Fibroblast of peridontal ligament (primary cell): Measurements from ENCODE around the gene NUP37.
"Not testable (repeated sequence)": the region's sequence is repeated elsewhere in the genome, so short reads cannot be mapped to it uniquely, and the experiment has no call there.

Experiments used
- DNase-seq: peaks from one replicate; pipeline ENCODE4 v3.0.0-alpha.2; 2010; ENCODE audit errors: extremely low read depth

The NUP37 gene

DNA sequence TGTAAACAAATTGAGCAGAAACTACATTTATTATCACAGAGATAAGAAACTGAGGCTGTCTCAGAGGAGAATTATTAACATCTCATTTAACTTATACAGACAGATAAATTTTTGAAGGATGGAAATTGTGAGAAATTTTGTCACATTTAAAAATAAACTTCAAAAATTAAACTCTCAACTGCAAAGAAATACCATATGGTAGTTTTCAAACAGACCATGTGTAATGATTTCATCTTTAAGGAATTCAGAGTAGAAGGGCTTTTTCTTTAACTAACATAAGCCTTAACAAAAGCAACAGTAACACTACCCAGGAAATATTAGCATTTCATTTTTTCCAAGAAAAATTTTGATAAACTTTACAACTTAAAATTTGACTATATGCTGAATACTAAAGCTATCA lies 26.6 kb downstream of the NUP37 start:
- DNase-seq = peak; percentile 69

DNA sequence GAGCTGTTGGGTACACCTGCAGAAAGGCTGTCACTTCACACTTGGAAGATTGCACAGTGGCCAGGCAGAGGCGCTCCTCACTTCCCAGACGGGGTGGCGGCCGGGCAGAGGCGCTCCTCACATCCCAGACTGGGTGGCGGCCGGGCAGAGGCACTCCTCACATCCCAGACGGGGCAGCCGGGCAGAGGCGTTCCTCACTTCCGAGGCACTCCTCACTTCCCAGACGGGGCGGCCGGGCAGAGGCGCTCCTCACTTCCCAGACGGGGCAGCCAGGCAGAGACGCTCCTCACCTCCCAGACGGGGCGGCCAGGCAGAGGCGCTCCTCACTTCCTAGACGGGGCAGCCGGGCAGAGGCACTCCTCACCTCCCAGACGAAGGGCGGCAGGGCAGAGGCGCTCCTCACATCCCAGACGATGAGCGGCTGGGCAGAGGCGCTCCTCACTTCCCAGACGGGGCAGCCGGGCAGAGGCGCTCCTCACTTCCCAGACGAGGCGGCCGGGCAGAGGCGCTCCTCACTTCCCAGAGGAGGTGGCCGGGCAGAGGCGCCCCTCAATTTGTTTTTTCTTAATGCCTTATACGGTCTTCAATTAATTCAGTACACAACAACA lies 30.6 kb downstream of the NUP37 start:
- not testable (repeated sequence) for DNase-seq

DNA sequence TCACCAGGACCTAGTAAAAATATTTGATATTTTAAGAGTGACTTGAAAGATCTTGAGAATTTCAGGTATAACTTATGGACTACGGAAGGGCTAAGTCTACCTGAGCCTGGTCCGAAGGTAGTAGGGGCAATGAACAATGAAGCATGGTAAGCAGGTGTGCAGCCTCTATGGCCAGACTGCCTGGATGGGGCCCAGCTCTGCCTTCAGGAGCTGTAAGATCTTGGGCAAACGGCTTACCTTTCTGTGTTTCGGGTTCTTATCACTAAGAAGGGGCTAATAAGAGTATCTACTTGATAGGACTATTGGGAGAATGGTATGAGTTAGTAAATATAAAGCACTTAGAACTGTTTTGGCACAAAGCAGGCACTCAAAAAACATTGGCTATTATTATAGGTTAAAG lies 39.1 kb downstream of the NUP37 start:
- DNase-seq = no peak

DNA sequence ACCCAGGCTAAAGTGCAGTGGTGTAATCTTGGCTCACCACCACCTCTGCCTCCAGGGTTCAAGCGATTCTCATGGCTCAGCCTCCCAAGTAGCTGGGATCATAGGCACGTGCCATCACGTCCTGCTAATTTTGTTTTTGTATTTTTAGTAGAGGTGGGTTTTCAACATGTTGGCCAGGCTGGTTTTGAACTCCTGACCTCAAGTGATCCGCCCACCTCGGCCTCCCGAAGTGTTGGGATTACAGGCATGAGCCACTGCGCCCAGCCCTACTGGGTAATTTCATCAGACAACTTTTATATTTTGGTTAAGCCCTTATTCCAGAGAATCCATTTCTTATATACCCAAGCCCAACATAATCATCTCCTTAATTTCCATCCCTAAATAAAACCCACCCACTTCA lies 47.8 kb downstream of the NUP37 start:
- not testable (repeated sequence) for DNase-seq

DNA sequence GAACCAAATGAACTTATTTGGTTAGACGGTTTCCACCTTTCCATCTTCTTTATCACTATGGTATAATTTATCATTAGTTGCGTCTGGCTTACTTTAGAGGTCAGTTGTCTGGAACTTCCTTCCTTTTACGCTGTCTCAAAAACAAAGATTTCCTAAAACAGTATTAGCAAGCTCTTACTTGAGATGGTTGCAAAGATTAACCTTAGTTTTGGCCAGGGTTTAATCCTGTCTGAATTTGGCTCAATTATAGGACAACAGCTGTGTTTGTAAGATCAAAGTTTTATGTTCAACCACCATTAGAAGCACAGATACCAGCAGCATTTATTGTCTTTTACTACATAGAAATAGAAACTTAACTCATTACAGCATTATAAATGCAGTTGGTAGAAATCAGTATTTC lies 50.2 kb downstream of the NUP37 start:
- no peak for DNase-seq

DNA sequence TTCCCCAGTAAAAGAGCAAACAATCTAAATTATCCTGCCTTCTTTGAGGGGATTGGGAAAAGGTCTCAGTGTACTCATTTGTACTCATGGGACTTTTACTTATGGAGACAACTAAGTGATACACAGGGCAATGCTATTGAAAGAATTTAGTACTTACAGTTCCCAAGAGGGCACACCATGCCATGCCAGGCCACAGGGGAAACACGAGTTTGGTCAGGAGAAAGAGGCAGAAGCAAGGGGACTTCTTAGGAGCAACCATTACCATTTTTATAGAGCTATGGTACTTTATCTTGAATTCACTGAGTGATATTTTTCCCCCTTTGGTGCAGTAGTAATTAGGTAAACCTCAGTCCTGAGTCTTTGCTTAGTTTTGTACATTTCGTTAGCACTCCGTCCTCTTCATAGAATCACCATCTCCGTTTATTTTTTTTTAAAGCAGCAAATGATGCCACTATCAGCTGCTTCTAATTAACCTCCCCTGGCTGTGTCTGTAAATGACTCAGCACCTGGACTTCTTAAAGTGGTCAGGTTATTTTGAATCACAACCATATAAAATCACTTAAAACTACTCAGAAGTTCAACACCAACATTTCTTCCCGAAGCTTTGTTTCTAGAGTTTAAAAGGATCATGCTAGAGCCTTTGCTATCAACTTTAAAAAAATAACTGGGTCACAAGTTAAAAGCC lies 52.2 kb downstream of the NUP37 start:
- peak; percentile 64 for DNase-seq

DNA sequence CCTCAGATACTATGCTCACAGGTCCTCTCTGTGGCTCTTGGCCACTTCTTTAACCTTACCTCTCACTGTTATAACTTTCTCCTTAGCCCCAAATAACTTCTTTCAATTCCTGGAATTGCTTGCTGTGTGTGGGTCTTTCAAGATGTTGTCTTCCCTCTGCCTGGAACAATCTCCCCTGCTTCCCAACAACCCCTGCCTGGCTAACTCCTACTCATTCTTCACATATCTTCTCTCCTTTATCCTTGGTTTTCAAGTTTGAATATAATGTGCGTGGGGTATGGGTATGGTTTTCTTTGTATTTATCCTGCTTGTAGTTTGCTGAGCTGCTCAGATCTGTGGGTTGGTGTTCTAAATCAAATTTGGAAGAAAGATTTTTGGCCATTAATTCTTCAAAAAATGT lies 55.4 kb downstream of the NUP37 start:
- DNase-seq = no peak

DNA sequence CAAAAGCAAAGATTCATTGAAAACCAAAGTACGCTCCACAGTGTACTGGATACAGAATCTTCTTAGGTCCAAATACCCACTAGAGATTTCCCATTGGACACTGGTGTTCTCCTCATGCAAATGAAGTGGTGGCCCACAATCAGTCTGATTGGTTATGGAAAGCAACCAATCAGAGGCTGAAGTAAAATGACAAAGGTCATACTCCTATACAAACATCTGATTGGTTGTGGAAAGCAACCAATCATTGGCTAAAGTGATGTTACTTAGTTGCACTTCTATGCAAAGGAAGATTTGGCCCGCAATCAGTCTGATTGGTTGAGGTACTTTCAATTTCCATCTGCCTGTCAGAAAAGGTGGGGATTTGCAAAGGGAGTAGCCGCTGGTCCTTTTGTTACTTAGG lies 56.8 kb downstream of the NUP37 start:
- DNase-seq = no peak

DNA sequence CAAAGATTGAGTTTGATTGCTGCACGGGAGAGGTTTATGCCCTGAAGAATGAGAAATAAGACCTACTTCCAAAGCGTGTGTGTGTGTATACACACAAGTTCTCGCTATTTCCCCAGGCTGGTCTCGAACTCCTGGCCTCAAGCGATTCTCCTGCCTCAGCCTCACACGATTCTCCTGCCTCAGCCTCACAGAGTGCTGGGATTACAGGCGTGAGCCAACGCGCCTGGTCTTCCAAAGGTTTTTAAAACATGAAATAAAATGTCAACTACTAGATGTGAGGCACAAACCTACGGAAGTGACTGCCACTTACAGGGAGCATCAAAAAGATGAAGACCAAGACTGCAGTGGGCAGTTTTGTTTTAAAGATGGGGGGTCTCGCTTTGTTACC lies 57.5 kb downstream of the NUP37 start:
- no peak for DNase-seq

DNA sequence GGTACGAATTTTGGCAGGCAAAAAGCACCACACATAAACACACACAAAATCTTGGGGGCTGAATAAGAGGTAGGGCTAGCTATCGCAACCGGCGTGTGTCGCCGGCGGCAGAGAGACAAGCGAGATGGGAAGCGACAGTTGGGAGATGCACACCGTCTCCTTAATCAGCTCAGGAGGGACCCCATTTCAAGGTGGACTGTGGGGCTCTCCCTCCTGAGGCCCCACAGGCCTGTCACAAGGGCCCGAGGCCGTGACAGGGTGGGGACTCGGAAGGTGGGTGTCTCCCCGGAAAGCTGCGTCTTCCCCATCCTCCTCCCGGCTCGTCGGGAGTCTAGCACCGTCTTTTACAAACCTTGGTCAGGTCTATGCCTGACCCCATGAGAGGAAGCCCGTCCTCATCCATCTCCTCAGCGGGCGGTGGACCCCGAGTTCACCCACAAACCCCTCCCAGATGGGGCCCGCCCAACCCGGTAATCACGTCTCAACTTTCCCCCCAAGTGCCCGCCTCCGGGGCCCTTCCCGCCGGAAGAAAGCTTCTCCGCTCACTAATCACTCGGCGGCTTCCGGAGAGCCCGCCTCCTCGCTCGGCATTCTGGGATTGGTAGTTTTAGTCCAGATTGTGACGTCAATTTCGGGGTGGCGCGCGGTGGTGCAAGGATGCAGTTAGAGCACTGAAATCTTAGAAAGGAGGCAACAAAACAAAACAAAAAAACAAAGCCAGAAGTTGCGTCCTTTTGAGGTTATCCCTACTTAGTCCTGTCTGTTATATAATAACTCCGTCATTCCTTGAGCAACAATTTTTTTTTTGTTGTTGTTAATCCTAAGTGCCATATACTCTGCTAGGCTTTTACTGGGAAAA lies 58.1 kb downstream of the NUP37 start, which contains the start of gene WASHC3:
Gene WASHC3, minus strand, starts transcription at position 432 of the 859 bp plus-strand sequence. Its CDS starts 29 bp downstream, at position 403.
- DNase-seq = peak; percentile 93

DNA sequence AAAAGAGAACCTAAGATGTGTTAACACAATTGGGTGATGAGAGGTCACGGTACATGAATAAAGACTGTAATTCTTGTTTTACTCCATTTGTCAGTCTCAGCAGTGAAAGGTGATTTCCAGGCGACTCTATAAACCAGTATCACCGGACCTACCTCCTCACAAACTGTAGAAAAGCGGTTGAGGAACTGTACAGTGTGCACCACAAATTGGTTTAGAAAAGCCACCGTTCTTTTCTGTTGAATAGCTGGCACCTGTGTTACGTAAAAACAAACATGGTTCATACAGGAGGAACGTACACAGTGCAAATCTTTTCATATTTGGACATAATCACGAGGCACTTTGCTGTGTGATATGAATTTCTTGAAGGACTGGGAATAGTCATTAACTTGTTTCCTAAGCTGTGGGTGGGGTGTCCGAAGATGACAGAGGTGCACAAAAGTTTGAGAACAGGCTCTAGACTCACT lies 58.8 kb downstream of the NUP37 start:
- peak; percentile 28 for DNase-seq

DNA sequence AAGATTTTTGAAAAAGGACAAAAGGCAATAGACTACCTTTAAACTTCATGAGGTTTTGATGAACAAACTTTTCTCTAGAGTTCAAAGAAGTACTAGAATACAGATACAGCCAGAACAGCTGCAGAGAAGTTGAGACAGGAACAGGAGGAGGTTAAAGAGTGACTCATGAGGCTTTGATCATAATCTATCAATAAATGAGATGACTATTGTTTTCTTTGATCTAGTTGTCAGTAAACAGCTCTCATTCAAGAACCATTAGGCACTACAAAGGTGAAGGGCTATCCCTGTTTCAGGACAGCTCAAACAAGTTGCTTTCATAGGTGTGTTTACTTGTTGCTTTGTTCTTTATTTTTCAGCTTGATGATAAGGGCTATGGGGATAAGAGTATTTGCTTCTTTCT lies 60.6 kb downstream of the NUP37 start:
- no peak for DNase-seq

DNA sequence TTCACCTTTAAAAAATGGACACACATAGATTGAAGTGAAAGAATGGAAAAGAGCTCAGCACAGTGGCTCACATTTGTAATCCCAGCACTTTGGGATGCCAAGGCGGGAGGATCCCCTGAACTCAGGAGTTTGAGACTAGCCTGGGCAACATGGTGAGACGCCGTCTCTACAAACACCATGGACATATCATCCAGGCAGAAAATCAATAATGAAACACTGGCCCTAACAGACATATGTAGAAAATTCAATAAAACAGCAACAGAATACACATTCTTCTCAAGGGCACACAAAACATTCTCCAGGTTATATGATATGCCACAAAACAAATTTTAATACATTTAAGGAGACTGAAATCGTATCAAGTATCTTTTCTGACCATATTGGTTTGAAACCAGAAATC lies 65.6 kb downstream of the NUP37 start:
- no peak for DNase-seq

DNA sequence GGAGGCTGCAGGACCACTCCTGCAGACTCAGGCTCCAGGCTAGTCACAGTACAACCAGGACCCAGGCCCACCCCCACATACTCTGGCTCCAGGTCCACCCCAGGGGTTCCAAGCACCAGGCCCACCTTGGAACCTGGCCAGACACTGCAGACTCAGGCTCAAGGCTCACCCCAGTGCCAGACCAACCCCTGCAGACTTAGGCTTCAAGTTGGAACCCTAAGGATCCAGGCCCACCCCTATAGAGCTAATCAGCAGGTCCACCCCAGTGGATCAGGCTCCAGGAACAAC lies 66.9 kb downstream of the NUP37 start:
- no peak for DNase-seq

DNA sequence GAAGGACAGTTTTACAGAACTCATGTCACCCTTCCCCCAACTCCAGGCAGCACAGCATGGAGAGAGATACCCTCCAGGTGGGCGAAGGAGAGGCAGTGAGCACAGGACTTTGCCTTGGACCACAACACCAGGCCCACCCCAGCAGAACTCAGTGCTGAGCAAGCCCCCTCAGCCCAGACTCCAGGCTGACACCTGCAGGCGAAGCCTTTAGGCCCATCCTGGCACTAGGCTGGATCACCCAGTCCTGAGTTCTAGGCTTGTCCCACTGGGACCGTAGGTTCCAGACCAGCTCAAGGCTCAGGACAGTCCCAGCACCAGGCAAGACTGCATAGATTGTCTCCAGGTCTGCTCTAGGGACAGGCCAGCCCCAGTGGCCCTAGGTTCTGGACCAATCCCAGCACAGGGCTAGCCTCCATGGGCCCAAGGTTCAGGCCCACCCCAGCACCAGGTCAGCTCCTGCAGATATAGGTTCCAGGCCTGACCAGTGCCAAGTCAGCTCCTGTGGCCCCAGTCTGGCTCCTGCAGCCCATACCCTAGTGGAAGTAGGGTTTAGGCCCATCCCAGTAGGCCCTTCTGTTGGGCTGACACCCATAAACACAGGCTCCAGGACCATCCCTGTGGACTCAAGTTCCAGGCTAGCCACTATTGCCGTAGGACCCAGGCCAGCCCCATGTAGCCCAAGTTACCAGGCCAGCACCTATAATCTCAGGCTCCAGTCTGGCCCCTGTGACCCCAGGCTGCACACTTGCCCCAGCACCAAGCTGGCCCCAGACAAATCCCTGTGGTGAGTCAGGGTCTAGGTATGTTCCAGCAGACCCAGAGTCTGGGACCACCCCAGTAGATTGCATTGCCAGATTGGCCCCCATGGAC lies 67.5 kb downstream of the NUP37 start:
- no peak for DNase-seq

DNA sequence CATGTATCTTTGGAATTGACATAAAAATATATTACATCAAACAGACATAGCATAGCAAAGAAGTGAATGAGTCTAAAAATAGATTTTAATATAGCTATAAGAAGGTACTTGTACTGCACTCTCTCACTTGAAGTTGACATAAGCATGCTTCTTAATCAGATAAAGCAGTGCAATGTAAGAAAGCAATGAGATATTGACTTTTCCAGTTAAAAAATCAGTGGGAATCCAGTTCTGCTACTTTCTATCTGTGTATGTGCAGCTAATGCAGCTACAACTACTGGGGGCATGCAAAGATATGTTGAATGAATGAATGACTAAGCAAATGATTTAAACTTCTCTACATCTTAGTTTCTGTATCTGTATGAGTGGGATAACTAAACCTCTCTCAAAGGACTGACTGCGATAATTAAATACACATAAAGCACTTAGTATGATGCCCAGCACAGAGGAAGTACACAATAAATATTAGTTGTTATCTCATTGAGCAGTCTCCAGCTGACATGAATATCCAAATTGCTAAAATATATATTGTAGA lies 68.4 kb downstream of the NUP37 start:
- DNase-seq = no peak

DNA sequence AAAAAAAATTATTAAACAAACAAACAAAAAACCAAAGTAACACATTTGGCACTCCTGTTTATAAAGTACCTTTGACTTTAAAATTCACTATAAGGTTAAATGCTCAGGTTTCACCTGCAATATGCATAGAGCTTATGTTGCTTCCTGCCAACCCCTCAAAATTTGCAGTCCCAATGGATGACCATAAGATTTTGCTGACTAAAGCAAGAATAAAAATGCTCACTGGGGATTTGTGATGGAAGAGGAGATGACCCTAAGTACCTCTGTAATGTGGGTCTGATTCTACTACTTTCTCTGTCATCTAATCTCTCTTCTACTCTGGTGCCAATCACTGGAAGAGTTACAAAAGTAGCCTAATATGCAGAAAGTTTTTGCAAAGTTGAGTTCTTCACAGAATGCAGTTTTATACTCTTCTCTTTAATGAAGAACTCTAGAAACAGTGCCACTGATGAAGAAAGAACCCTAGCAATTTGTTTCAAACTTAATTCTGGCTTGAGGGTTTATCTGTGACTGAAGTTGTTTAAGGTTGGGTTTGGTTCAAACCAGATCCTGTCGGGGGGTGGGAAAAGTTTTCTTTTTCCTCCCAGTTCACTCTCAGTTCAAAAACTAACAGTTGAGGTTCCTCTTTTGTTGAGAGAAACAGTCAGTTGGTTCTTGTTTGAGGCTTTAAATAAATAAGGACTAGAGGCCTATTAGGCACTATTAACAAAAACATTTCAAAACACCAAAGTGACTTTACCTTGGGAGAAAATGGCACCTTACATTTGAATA lies 69.1 kb downstream of the NUP37 start:
- no peak for DNase-seq

DNA sequence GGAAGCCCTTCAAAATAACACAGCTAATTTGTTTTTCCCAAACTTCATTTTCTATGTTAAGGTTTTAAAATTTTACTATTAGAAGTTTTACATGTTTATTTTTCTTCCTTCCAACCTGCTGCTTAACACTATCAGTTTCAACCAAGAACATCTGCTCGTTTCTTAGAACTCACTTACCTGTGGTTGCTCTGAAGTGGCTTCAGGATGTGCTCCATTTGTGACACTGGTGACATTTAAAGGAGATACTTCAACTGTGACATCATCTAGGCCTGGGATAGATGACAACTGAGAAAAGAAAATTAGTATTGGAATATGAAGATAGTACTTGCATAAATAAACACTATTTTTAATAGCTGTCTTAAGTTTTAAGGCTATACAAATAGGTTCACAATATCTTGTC lies 76.0 kb downstream of the NUP37 start:
- no peak for DNase-seq

DNA sequence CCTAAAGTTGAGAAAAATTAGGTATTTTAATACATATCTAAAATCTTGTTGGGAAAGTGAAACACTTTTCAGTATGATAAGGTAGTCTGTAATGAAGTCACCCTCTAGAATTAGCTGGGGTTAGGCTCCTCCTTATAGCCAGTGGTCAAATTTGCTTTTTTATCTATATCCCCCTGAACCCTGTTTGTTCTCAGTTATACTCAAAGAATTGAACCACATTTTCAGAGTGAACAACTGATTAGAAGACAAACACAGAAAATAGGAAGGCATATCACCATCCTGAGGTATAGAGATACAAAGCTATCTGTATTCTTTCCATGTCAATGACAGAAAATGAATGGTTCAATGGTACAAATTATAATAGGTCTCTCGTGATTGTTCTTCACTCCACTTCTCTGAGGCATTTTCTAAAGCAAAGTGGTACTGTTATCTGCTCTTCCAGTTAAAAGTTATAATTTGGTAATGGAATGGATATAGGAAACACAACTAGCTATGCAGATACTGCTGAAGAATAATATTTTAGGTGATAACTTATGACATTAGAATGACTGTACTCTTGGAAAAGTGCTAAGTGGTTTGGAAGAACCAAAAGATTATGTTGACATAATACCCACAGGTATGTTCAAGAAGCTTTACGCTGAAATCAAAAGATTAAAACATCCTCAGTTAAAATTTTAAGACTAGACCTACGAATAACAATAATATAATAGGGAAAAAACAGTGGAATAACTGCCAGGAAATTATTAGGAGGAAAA lies 85.7 kb downstream of the NUP37 start:
- peak; percentile 13 for DNase-seq

DNA sequence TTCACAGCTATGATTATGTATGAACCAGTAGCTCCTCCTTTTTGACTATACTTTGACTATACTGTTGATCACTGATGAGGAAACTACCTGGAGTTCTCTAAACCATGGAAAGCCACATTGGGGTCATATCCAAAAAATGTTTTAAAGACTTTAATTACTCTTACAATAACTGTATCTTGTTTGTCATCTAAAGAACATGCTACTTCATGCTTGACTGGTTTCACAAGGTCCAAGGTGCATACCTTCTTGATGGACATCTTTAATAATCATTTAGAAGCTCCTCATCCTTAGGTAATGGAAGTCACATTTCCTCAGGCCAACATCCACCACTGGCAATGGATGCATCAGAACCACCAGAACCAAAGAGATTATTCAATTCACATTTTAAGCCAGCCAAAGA lies 88.1 kb downstream of the NUP37 start:
- no peak for DNase-seq
